Activated CD8-positive, alpha-beta memory T cell treated with anti-CD3 and anti-CD28 coated beads, Interleukin-2, amount 50 U/mL, for 4 hours (primary cell): Measurements from ENCODE around the gene KATNB1.
"Not testable (repeated sequence)": the region's sequence is repeated elsewhere in the genome, so short reads cannot be mapped to it uniquely, and the experiment has no call there.

ENCODE experiments used
- DNase-seq: peaks from one replicate; pipeline ENCODE4 v3.0.0-alpha.2; 2020

KATNB1 gene

DNA sequence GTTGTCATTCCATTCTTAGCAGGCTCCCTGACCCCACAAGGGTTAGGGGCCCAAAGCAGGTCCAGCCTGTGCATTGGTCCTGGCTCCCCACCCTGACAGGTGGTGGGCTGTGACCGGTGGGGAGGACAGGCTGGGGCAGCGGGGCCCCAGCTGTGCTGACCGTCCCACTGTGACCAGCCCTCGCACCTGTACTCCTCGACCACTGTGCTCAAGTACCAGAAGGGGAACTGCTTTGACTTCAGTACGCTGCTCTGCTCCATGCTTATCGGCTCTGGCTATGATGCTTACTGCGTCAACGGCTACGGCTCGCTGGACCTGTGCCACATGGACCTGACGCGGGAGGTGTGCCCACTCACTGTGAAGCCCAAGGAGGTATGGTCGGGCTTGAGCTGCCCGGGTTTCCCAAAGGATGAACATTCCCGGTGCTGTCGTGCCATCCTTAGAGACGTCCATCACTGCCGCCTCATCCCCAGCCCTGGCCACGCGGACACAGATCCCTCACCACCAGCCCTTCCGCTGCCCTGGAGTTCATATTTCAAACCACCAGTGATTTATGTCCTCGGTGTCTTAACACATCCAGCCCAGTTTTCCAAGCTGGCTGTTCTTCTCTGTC is 33.7 kb upstream of the KATNB1 start:
- DNase-seq = no peak

DNA sequence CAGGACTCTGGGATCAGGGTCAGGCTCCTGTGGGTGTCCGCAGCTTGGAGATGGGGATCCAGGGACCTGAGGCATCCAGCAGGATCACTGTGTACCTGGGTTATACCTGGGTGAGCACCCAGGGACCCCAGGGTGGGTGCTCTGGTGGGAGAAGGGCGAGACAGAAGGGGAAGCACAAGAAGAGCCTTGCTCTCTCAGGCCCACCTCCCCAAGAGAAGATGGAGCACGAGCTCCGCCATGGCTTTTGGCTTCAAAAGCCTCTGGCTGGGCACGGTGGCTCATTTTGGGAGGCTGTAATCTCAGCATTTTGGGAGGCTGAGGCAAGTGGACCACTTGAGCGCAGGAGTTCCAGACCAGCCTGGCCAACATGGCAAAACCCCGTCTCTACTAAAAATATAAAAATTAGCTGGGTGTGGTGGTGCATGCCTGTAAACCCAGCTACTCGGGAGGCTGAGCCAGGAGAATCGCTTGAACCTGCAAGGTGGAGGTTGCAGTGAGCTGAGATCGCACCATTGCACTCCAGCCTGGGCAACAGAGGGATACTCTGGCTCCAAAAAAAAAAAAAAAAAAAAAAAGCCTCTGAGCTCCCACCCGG is 32.1 kb upstream of the KATNB1 start:
- no peak for DNase-seq

DNA sequence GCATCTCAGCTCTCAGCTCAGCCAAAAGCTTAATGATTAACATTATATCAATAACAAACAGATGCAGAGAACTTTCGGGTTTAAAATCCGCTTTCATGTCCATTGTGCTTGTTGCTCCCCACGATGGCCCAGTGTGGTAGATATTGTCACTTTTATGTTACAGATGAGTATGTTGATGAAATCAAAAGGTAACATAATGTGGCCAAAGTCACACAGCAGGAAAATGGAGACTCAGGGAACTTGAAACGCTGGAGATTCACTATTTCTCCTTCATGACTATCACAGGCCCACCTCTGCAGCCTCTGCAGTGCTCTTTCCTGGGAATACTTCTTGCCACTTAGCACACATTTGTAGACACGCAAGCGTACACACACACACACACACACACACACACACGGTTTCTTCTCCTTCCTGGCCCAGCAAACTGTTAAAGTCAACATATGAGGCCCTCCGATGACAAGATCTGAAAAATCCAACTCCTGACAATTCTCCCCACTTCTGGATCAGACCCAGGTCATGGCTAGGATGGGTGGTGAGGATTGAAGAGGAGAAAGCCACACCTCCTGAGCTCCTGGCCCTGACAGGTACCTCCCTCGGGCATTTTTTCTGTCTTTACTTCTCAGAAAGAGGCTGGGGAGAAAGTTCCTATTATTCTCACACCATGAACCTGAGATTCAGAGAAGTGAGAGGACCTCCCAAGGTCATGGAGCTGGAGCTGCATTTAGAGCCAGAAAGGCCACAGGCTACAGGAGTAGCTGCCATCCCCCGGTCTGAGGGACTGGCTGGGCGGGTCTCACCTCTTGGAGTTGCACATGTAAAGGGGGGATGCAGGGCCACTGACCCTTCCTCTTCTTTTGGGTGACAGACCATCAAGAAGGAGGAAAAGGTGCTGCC is 31.3 kb upstream of the KATNB1 start:
- DNase-seq = no peak

DNA sequence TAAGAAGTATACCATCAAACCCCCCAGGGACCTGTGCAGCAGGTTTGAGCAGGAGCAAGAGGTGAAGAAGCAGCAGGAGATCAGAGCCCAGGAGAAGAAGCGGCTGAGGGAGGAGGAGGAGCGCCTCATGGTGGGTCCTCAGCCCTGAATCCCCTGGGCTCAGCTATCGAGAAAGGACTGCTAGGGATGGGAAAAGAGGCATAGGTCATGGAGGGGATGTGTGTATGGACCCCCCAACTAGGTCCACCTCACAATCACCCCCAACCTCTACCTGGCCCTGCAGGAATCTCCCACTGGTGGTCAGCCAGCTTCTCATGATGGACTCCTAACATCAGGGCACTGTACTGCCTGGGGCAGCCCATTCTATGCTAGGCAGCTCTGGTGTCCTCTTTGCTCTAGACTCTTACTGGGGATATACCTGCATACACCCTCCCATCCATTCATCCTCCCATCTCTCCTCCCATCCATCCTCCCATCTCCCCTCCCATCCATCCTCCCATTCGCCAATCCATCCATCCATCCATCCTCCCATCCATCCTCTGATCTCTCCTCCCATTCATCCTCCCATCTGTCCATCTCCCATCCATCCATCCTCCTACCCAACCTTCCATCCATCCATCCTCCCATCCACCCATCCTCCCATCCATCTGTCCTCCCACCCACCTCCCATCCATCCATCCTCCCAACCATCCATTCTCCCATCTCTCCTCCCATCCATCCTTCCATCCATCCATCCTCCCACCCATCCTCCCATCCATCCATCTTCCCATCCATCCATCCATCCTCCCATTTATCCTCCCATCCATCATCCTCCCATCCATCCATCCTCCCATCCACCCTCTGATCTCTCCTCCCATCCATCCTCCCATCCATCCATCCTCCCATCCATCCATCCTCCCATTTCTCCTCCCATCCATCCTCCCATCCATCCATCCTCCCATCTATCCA is 30.4 kb upstream of the KATNB1 start:
- DNase-seq = no peak

DNA sequence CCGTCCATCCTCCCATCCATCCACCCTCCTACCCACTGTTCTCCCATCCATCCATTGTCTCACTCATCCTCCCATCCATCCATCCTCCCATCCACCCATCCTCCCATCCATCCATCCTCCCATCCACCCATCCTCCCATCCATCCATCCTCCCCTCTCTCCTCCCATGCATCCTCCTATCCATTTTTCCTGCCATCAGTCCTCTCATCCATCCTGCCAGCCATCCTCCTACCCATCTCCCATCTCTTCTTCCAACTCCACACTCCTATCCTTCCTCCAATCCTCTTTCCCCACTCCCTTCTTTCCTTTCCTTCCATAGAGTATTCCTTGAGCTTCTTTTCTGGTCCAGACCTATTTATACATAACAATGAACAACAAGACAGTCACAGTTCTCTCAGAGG is 28.9 kb upstream of the KATNB1 start:
- DNase-seq = no peak

DNA sequence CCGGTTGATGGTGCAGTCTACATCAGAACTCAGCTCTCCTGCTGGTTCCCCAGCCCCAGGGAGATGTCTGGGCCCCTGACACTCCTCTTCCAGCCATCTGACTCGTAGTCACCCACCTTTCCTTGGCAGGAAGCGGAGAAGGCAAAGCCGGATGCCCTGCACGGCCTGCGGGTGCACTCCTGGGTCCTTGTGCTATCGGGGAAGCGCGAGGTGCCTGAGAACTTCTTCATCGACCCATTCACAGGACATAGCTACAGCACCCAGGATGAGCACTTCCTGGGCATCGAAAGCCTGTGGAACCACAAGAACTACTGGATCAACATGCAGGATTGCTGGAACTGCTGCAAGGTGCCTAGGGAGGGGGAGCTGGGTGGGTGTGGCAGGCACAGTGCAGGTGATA is 28.2 kb upstream of the KATNB1 start:
- DNase-seq = no peak

DNA sequence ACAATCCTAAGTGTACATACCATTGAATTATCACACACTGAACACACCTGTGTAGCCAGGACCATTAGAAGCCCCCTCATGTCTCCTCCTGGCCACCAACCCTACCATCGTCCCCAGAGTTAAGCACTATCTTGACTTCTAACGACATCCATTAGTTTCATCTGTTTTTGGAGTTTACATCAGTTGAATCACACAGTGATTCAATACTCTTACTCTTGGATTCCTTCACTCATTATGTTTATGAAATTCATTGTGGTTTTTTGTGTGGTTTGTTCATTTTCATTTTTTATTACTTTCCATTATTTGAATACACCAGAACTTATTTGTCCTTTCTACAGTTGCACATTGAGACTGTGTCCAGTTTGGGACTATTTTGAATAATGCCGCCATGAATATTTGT is 27.4 kb upstream of the KATNB1 start:
- no peak for DNase-seq

DNA sequence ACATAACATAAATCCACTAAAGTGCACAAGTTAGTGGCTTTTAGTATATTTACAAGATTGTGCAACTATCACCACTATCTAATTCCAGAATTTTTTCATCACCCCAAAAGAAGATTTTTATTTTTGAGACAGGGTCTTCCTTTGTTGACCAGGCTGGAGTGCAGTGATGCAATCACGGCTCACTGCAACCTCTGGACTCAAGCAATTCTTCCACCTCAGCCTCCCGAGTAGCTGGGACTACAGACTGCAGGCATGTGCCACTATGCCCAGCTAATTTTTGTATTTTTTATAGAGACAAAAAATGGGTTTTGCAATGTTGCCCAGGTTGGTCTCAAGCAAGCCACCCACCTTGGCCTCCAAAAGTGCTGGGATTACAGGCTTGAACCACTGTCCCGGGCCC is 25.9 kb upstream of the KATNB1 start:
- no peak for DNase-seq

DNA sequence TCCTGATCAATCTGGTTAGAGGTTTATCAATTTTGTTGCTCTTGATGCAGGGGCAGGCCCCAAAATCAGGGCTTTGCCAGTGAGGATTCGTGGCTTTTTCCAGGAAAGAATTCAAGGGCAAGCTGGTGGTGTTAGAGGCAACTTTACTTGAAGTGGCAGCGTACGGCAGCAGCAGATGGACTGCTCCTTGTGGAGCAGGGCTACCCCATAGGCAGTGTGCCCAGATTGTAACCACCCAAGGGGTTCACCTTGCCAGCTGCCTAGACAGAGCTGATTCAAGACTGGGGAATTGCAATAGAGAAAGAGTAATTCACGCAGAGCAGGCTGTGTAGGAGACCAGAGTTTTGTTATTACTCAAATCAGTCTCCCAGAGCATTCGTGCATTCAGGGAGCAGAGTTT is 24.2 kb upstream of the KATNB1 start:
- no peak for DNase-seq

DNA sequence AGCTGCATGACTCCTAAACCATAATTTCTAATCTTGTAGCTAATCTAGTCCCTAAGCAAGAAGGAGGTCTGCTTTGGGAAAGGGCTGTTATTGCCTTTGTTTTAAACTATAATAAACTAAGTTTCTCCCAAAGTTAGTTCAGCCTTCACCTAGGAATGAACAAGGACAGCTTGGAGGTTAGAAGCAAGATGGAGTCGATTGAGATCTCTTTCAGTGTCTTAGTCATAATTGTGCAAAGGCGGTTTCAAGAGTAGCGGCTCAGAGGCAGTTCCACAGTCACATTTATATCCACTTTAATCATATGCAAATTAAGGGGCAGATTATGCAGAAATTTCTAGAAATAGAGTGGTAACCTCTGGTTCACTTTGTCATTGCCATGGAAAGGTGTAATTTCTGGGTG is 23.6 kb upstream of the KATNB1 start:
- DNase-seq = no peak

DNA sequence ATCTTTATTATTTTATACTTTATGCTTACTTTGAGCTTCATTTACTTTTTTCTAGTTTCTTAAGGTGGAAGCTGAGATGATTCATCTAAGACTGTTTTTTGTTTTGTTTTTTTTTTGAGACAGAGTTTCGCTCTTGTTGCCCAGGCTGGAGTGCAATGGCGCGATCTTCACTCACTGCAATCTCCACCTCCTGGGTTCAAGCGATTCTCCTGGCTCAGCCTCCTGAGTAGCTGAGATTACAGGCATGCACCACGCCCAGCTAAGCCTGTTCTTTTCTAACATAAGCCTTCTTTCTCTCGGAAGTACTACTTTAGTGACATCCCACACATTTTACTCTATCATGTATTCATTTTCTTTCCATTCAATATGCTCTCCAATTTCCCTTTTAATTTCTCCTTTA is 23.0 kb upstream of the KATNB1 start:
- DNase-seq = not testable (repeated sequence)

DNA sequence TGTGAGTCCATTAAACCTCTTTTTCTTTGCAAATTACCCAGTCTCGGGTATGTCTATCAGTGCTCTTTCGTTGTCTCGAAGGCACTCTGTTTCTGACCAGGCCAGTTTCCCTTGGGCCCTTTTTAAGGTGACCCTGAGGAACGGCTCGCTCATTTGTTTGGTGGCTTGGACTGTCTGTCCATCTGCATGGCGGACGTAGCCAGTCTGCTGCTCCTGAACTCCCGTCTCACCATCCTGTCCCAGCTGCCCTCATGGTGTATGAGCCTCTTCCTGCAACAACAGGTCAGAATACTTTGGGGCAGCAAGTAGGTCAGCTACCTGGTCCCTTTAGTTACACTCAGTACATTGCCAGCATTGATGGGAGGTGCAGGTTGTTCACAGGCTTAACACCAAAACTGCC is 22.0 kb upstream of the KATNB1 start:
- no peak for DNase-seq

DNA sequence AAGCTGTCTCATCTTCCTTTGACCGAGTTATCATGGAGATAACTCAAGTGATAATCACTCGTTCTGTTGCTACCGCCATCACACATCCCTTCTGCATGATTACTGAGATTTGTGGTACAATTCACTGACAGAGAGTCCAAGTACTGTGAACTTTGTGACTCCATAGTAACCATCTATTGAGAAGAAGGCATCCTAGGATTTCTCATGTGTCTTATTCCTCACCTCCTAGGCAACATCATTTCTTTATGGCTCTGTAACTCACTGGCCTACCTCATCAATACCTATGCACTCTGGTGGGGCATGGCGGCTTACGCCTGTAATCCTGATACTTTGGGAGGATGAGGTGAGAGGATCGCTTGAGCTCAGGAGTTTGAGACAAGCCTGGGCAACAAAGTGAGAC is 21.5 kb upstream of the KATNB1 start:
- no peak for DNase-seq

DNA sequence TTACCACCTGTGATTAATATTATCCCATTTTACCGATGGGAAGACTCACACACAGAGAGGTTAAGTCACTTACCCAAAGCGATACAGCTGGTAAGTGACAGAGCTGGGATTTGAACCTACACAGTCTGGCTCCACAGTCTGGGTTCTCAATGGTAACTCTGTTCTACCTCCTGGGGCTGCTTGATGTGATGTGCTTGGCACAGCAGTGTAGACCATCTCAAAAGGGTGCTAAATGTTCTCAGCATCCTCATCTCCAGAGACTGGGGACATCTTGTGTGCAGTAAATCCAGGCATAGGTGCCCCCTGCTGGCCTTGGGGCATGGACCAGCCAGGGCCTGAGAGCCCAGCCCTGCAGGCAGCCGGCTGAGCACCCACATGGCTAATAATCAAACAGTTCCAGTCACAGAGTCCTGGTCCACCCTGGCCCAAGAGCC is 15.4 kb upstream of the KATNB1 start:
- DNase-seq = peak; percentile 45

DNA sequence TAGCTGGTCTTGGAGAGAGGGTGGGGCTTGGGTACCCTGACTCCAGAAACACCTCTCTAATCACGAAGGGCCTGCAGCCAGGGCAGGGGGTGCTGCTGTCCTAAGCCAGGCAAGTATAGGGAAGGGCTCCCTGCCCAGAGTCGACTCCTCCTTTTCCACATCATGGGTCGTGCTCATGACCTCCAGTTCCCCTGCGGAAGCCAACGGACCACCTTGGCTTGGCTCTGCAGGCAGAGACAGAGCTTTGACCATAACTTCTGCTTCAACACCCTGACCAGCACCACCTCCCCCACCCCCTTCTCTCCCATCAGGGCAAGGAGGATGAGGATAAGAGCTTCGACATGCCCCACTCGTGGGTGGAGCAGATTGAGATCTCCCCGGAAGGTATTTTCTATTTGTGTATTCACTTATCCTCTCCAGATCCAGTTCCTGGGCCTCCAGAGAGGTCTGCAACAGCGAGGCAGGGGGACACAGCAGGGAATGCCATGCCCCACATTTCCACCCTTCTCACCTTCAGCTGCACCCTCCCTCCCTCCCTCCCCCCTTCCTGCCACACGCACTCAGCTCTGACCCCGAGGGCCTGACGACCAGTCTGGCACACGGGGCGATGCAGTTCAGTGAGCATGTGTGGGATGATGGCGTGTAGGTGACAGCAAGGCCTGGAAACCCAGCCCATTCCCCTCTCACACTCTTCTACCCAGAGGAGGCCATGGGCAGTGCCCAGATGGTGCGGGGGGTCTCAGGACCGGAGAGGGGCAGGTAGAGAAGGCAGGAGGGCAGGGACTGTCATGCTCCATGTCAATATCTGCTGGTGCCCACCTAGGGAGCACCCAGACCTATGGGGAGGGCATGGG is 14.0 kb upstream of the KATNB1 start:
- no peak for DNase-seq

DNA sequence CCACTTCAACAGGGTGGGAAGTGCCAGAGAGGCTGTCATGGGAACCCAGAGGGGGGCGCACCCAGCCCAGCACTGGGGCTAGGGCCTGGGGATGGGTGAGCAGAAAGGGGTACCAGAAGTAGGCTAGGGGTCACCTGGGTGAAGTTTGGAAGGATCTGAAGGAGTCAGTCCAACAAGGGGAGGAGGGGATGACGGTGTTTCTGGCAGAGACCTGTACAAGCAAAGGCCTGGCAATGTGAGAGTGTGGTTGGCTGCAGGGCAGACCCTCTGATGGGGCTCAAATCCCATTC is 13.4 kb upstream of the KATNB1 start:
- DNase-seq = no peak

DNA sequence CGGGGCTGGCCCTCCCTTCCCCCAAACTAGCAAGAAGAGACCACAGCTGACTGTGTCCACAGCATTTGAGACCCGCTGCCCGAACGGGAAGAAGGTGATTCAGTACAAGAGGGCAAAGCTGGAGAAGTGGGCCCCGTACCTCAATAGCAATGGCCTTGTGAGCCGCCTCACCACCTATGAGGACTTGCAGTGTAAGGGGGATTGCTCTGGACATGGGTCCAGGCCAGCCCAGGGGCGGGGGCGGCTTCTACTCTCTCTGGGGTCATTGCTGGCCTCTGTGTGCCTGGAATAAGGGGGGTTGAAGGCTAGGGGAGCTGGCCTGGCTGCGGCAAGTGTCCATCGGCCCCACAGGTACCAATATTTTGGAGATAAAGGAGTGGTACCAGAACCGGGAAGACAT is 12.9 kb upstream of the KATNB1 start:
- DNase-seq = no peak

DNA sequence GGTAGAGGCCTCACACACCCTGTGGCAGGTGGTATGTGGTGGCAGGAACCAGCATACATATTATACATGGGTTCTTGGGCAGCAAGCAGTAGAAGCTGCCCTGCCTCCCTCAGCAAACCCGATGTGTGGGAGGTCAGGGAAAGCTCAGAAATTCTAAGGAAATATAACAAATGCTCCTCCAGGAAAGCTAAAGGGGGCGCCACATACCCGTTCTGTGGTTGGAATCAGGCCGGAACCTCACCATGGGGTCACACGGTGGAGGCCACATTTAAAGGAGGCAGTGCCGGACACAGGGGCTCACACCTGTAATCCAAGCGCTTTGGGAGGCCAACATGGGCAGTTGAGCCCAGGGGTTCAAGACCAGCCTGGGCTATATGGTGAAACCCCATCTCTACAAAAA is 12.4 kb upstream of the KATNB1 start:
- DNase-seq = no peak

DNA sequence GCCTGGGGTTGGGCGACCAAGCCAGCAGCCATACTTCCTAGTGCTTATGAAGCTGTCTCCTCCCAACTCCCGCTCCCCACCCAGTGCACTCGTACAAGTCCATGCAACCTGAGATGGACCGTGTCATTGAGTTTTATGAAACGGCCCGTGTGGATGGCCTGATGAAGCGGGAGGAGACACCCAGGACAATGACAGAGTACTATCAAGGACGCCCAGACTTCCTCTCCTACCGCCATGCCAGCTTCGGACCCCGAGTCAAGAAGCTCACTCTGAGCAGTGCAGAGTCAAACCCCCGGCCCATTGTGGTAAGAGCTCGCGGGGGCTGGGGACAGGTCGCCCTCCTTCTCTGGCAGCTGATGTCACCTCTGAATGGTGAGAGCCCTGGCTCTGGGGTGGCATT is 11.0 kb upstream of the KATNB1 start:
- DNase-seq = no peak

DNA sequence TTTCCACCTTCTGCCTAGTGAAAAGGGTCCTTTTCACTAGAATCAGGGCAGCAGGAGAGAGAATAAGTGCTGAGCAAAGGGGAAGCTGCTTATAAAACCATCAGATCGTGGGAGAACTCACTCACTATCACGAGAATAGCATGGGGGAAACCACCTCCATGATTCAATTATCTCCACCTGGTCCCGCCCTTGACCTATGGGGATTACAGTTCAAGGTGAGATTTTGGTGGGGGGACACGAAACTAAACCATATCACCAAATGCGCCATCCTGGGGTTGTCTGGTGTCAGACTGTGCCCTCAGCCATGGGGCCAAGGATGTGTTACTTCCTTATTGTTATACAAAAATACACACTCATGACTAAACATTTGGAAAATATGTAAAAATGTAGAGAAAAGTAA is 10.4 kb upstream of the KATNB1 start:
- DNase-seq = no peak

DNA sequence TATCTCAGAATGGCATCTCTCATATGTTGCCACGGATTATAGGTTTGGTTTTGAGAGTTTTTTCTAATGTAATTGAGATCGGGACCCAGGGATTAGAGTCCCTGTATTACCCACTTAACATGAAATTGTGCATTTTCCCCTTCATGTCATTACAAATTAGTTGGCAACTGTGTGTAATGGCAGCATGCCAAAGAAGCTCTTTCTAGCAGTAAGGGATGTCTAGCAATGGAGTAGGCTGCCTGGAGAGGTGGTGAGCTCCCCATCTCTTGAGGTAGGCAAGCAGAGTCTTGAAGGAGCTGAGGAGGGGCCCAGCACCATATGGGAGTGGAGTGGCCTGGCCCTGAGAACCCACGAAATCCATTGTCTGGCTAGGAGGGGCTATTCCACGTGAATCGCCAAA is 10.0 kb upstream of the KATNB1 start:
- no peak for DNase-seq

DNA sequence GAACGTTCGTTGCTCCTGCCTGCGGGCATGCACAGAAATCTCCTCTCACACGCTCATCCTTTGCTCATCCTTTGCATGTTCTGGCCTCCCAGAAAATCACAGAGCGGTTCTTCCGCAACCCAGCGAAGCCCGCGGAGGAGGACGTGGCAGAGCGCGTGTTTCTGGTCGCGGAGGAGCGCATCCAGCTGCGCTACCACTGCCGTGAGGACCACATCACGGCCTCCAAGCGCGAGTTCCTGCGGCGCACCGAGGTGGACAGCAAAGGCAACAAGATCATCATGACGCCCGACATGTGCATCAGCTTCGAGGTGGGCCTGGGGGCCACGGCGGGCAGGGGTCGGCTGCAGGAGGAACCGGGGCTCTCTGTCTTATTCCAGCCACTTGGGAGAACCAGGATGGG is 9.6 kb upstream of the KATNB1 start:
- DNase-seq = no peak
